ENCODE data around the gene TMEM11.

- no peak for TF ChIP-seq CTCF (IDR thresholded peaks at IDR 0.05)
- no peak for TF ChIP-seq POLR2AphosphoS5 (IDR thresholded peaks at IDR 0.05)
- no peak for TF ChIP-seq POLR2A (IDR thresholded peaks at IDR 0.05)
Measured at GRCh38 chr17:21246698-21247097, 32.7 kb upstream of the TMEM11 start.
